Thoracic aorta (tissue), 2 donors: ENCODE data around the gene INO80D. TPM values are rescaled to one million over a fixed set of nuclear protein-coding genes. Genes with fewer than 3 reads are reported as not detected.

Source experiments
- ATAC-seq: fragments of 150-250 bp; one replicate; pipeline ENCODE4 v1.8.0; 2017; ENCODE audit warnings: low read depth; ENCODE audit not compliant: insufficient number of reproducible peaks, low FRiP score
- DNase-seq: peaks from one replicate; pipeline ENCODE4 v3.0.0-alpha.2; 2020; ENCODE audit warnings: low spot score
- H3K27ac ChIP-seq, 2 donors: fragments of 200-600 bp; sonication (generic); 1 replicate in 1 of 2; 2 replicates in 1 of 2; pipeline ENCODE4 v1.5.1; 2016; ENCODE audit warnings: mild to moderate bottlenecking in 2 of 2, moderate library complexity in 2 of 2
- H3K27me3 ChIP-seq: fragments of 200-600 bp; sonication (generic); replicated peaks from 2 replicates; pipeline ENCODE4 v1.6.0; 2016; ENCODE audit warnings: mild to moderate bottlenecking; ENCODE audit not compliant: insufficient read depth
- H3K36me3 ChIP-seq: fragments of 200-600 bp; sonication (generic); one replicate; pipeline ENCODE4 v1.5.1; 2016
- H3K4me1 ChIP-seq, 2 donors: fragments of 200-600 bp; sonication (generic); 1 replicate in 1 of 2; 2 replicates in 1 of 2; pipeline versions ENCODE4 v1.5.1 to v1.6.0; 2016; ENCODE audit warnings: low read depth in 2 of 2, mild to moderate bottlenecking in 1 of 2; ENCODE audit not compliant: control insufficient read depth in 1 of 2
- H3K4me3 ChIP-seq: fragments of 200-600 bp; sonication (generic); 2 replicates; pipeline ENCODE4 v1.5.1; 2016; ENCODE audit warnings: mild to moderate bottlenecking
- H3K9me3 ChIP-seq: fragments of 200-600 bp; sonication (generic); 2 replicates; pipeline ENCODE4 v1.5.1; 2016
- CTCF ChIP-seq: fragments of 200-600 bp; sonication (generic); IDR thresholded peaks from one replicate; pipeline ENCODE4 v1.5.1; 2019; ENCODE audit warnings: antibody characterized with exemption
- total RNA-seq, 2 donors: library from RNA; depleted of rRNA; stranded (reverse); fragments of >200 nt; gene quantifications; one replicate each; pipeline versions ENCODE4 v1.1.0 to v1.2.3, GENCODE V29; 2016

Gene INO80D
- total RNA-seq, 2 donors from 2014 or later = 24.4 to 25.5 TPM

- H3K36me3 ChIP-seq = no peaks in the 10 kb centered on the region
- ATAC-seq (no peak), DNase-seq (no peak)
- H3K27me3 ChIP-seq = no peaks in the 10 kb centered on the region
- no peak for TF ChIP-seq CTCF
- H3K4me3 ChIP-seq = no peak overlapping the region
- no peaks in the 10 kb centered on the region for H3K9me3 ChIP-seq
- no peaks in the 10 kb centered on the region for H3K4me1 ChIP-seq
- H3K27ac ChIP-seq = no peak overlapping the region
Measured at GRCh38 chr2:205969584-205969983, 116.4 kb downstream of the INO80D start.

- no peaks in the 10 kb centered on the region for H3K4me1 ChIP-seq
- no peak overlapping the region for H3K27ac ChIP-seq
- ATAC-seq (no peak), DNase-seq (no peak)
- H3K4me3 ChIP-seq = no peak overlapping the region
- no peak for TF ChIP-seq CTCF
- no peaks in the 10 kb centered on the region for H3K36me3 ChIP-seq
- no peaks in the 10 kb centered on the region for H3K27me3 ChIP-seq
- H3K9me3 ChIP-seq = no peaks in the 10 kb centered on the region
Measured at GRCh38 chr2:205967391-205968075, 118.4 kb downstream of the INO80D start.

- Histone ChIP-seq H3K4me3 (no peak overlapping the region), H3K36me3 (no peaks in the 10 kb centered on the region), H3K27me3 (no peaks in the 10 kb centered on the region), H3K27ac (no peak overlapping the region), H3K9me3 (no peaks in the 10 kb centered on the region), H3K4me1 (no peaks in the 10 kb centered on the region)
- ATAC-seq (no peak), DNase-seq (no peak)
- no peak for TF ChIP-seq CTCF
Measured at GRCh38 chr2:205965707-205966106, 120.3 kb downstream of the INO80D start.

GRCh38 chr2:205964111-205964761, 121.7 kb downstream of the INO80D start:
- H3K9me3 ChIP-seq = no peaks in the 10 kb centered on the region
- TF ChIP-seq CTCF = no peak
- DNase-seq (no peak), ATAC-seq (no peak)
- H3K4me1 ChIP-seq = no peaks in the 10 kb centered on the region
- H3K27ac ChIP-seq = no peak overlapping the region
- H3K4me3 ChIP-seq = no peak overlapping the region
- H3K36me3 ChIP-seq = no peaks in the 10 kb centered on the region
- H3K27me3 ChIP-seq = no peaks in the 10 kb centered on the region

GRCh38 chr2:205959521-205959920, 126.5 kb downstream of the INO80D start:
- ATAC-seq (no peak), DNase-seq (no peak)
- TF ChIP-seq CTCF = no peak
- H3K36me3 ChIP-seq = no peaks in the 10 kb centered on the region
- no peaks in the 10 kb centered on the region for H3K9me3 ChIP-seq
- H3K27me3 ChIP-seq = no peaks in the 10 kb centered on the region
- H3K4me1 ChIP-seq = no peaks in the 10 kb centered on the region
- H3K4me3 ChIP-seq = no peak overlapping the region
- H3K27ac ChIP-seq = no peak overlapping the region
